ENCODE measurements around the gene ZNF2.

GRCh38 chr2:95215018-95215612 lies 49.5 kb downstream of the ZNF2 start:
- no peak for TF ChIP-seq CTCF (IDR thresholded peaks at IDR 0.05)
- no peak for TF ChIP-seq POLR2A (IDR thresholded peaks at IDR 0.05)

All from uterus (tissue), 2 donors.